Measurements from ENCODE around the gene HCN4.

HCN4 gene

DNA sequence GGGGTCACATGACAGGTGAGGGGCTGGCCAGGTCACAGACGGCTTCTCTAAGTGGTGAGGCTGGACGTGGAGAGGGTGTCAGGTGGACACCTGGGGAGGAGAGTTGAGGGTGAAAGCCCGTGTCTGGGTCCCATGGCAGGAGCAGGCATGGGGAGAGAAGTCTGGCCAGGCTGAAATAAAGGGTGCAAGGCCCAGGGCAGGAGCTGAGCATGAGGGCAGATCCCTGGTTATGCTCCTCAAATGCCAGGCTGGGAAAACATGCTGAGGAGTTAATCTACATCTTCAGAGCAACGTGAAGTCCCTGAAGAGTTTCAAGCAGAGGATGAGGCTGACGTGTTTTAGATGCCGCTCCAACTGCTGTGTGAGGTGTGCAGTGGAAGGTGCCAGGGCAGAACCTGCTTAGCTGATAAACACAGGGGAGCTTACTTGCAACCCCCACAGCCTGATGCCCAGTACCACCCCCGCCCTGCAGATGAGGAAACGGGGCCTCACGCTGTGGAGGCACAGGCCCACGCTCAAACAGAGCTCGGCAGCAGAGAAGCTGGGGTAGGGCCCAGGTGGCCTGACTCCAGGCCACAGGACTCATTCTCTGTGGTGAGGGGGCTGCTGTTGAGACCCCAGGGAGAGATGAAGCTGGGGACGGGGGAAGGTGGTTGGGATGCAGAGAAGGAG is 40.5 kb downstream of the HCN4 start:
- H3K27me3 Mint-ChIP-seq = no peaks in the 10 kb centered on the region
- no peak overlapping the region for H3K4me3 Mint-ChIP-seq
- H3K4me1 Mint-ChIP-seq = no peaks in the 10 kb centered on the region
- no peaks in the 10 kb centered on the region for H3K9me3 Mint-ChIP-seq
- H3K27ac Mint-ChIP-seq = no peak overlapping the region
- H3K36me3 Mint-ChIP-seq = no peaks in the 10 kb centered on the region

DNA sequence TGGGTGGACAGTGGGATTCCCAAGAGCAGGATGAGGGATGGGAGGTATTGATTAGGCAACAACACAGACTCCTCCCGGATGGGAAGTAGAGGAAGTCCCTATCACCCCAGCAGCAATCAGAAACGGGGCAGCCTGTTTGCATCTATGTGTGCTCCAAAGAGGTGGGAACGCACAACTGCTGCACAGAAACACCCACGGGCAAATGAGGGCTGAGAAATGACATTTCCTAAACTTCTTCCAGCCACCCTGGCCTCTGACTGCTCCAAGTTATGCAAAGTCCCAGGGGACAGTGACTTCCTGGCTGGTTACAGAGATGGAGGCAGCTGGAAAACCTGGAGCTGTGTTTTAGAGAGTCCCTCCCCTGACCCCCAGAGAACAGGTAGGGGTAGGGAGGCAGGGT is 42.6 kb downstream of the HCN4 start:
- Mint-ChIP-seq H3K27me3 (no peaks in the 10 kb centered on the region), H3K36me3 (no peaks in the 10 kb centered on the region)

DNA sequence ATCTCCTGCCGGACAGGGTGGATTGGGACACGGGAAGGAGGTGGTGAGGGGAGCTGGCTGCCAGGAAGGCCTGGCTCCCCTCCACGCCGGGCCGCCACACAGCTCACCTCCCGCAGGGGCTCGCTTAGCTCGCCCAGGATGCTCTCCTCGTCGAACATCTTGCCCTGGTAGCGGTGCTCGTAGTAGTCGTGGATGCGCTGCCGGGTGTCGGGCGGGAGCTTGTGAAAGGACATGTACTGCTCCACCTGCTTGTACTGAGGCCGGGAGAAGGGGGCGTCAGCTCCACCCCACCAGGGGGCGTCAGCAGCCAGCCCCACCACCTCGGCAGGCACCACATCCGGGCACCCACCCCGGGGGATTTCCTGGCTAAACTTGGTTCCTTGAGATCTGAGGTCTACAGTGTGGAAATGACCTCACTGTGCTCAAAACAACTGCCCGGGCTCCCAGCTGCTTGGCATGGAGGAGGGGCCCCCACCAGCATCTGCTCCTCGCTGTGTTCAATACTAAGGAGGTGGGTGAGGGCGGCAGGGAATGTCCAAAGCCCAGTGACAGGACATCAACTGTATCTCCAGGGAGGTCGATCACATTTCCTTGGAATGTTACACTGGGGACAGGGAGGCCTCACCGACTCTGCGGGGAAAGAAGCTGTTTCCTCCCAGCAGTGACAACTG is 43.4 kb downstream of the HCN4 start:
- Mint-ChIP-seq H3K4me1 (no peaks in the 10 kb centered on the region), H3K4me3 (no peak overlapping the region), H3K27me3 (no peaks in the 10 kb centered on the region), H3K36me3 (no peaks in the 10 kb centered on the region), H3K9me3 (no peaks in the 10 kb centered on the region), H3K27ac (no peak overlapping the region)

More for the DNA sequence above, 42.6 kb downstream of the HCN4 start:
- H3K9me3 Mint-ChIP-seq = no peaks in the 10 kb centered on the region
- no peaks in the 10 kb centered on the region for H3K4me1 Mint-ChIP-seq
- no peak overlapping the region for H3K27ac Mint-ChIP-seq
- H3K4me3 Mint-ChIP-seq = no peak overlapping the region

DNA sequence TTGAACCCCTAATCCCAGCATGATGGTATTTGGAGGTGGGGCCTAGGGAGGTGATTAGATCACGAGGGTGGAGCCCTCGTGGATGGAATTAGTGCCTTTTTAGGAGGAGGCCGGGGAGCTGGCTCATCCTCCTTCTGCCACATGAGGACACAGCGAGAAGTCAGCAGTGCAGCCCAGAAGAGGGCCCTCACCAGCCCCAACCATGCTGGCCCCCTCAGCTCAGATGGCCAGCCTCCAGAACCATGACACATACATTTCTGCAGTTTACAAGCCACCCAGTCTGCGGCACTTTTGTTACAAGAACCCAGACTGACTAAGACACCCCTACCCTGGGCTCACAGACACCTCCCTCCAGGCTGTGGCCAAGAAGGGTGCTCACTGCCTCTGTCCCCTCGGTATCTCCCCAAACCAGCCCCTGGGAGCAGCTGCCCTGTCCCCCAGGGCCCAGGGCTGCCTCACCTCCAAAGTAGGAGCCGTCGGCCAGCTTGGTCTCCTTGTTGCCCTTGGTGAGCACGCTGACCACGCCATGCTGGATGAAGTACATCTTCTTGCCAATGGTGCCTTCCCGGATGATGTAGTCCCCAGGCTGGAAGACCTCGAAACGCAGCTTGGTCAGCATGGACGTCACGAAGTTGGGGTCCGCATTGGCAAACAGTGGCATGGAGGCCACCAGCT is 44.1 kb downstream of the HCN4 start:
- H3K27ac Mint-ChIP-seq = no peak overlapping the region
- no peaks in the 10 kb centered on the region for H3K4me1 Mint-ChIP-seq
- no peak overlapping the region for H3K4me3 Mint-ChIP-seq
- no peaks in the 10 kb centered on the region for H3K27me3 Mint-ChIP-seq
- H3K9me3 Mint-ChIP-seq = no peaks in the 10 kb centered on the region
- H3K36me3 Mint-ChIP-seq = no peaks in the 10 kb centered on the region

DNA sequence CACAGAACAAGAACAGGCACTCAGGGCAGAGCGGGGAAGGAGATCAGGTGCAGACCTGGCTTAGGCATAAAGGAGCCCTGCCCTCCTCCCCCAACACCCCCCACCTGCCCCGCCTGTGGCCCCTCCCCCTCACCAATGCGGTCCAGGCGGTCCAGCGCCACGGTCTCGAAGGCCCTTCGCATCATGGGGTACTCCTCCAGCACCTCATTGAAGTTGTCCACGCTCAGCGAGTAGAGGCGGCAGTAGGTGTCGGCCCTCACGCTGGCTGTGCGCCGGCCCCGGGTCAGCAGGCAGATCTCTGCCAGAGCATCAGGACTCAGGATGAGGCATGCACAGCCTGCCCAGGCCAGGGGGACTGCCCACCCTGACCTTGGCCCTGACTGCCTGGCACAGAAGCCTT is 44.8 kb downstream of the HCN4 start:
- H3K9me3 Mint-ChIP-seq = no peaks in the 10 kb centered on the region
- no peaks in the 10 kb centered on the region for H3K4me1 Mint-ChIP-seq
- H3K36me3 Mint-ChIP-seq = no peaks in the 10 kb centered on the region
- H3K27me3 Mint-ChIP-seq = peaks cover 4% of the 10 kb centered on the region
- H3K27ac Mint-ChIP-seq = no peak overlapping the region
- H3K4me3 Mint-ChIP-seq = no peak overlapping the region

DNA sequence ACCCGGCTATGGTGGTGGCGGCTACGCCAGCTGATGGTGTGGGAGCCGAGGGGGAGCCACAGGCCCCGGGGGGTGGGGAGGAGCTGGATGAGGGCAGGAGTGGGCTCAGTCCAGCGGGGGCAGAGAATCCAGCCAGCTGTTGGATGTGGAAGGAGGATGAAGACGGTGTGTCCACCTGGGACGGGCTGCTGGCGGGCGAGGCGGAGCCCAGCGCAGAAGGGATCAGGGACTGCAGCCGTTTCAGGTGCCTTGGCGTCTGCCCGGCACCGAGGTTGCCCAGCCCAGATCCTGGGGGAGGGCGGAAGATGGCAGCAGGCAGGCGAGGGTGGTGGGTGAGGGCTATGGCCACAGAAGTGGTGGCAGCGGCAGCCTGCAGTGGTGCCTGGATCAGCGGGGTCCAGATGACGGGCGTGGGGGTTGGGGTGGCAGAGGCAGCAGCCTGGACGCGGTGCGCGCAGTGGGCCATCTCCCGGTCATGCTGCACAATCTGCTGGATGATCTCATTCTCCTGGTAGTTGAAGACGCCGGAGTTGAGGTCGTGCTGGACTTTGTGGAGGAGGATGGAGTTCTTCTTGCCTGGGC is 45.3 kb downstream of the HCN4 start:
- Mint-ChIP-seq H3K27ac (no peak overlapping the region), H3K4me3 (no peak overlapping the region), H3K36me3 (no peaks in the 10 kb centered on the region), H3K9me3 (no peaks in the 10 kb centered on the region), H3K27me3 (peaks cover 4% of the 10 kb centered on the region), H3K4me1 (no peaks in the 10 kb centered on the region)

DNA sequence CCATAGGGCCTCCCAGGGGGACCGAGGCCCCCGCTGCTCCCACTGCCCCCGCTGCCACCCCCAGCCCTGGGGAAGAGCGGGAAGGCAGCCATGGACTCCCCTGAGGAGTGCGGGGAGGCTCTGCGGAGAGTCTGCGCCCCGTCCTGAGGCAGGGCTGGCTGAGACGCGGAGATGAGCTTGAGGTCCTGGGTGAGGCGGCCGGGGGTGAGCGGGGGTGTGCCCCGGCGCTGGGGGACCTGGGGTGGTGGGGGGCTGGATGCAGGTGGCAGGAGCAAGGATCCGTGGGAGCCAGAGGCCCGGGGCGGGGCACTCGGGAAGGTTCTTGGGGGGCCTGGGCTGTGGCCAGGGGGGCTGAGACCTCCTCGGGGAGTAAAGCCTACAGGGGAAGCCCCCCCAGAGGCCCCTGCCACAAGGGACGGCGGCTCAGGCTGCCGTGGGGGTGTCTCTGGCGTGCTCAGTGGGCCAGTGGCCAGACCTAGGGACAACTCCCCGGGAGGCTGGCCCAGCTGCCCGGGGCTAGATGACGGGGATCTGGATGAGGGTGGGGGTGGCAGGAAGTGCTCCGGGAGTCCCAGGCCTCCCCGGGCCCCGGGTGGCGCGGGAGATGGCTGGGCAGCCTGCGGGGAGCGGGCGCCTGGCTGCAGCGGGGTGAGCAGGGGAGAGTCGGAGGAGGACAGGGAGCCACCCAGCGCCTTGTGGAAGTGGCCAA is 45.9 kb downstream of the HCN4 start:
- Mint-ChIP-seq H3K27ac (no peak overlapping the region), H3K36me3 (no peaks in the 10 kb centered on the region), H3K4me1 (peaks cover under 1% of the 10 kb centered on the region), H3K27me3 (peaks cover 6% of the 10 kb centered on the region), H3K4me3 (no peak overlapping the region), H3K9me3 (no peaks in the 10 kb centered on the region)

DNA sequence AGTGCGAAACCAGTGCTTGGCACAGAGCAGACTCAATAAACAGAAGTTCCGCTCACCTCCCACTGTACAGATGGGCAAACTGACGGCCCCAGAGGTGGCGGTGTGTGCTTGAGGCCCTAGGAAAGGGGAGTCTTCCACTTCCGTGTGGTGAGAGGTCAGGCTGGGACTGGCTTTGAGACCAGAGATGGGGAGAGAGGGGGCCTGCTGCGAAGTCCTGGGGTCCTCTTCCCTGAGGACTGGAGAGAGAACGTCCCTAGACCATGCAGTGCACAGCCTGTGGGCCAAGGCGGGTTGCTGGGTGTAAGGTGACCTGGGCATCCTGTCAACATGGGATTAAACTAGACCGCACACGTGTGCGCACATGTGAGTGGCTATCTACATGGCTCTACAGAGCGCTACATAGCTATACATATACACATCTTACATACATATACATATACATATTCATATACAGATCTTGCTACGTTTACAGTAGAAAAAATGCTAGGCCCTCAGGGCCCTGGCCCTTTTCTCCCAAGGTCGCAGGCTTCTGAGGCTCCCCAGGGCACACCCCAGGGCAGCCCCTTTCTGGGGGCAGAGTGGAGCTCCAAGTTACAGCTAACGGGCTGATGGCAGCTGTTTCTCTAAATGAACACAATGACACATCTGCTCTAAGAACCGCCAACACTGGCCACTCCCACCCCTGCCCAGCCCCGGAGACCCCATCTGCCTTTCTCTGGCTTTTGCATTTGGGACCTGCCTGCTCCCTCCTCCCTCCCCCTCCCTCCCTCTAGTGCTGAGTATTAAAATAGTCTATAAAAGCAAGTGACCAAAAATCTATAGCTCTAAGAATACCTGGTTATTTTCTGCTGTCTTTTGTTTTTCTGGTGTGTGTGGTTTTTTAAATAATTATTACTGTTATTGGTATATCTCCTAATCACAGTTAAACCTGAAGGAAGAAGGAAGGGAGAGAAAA is 47.0 kb downstream of the HCN4 start:
- no peak overlapping the region for H3K27ac Mint-ChIP-seq
- no peaks in the 10 kb centered on the region for H3K9me3 Mint-ChIP-seq
- H3K4me1 Mint-ChIP-seq = peaks cover 5% of the 10 kb centered on the region
- no peaks in the 10 kb centered on the region for H3K36me3 Mint-ChIP-seq
- no peak overlapping the region for H3K4me3 Mint-ChIP-seq
- peaks cover 10% of the 10 kb centered on the region for H3K27me3 Mint-ChIP-seq

DNA sequence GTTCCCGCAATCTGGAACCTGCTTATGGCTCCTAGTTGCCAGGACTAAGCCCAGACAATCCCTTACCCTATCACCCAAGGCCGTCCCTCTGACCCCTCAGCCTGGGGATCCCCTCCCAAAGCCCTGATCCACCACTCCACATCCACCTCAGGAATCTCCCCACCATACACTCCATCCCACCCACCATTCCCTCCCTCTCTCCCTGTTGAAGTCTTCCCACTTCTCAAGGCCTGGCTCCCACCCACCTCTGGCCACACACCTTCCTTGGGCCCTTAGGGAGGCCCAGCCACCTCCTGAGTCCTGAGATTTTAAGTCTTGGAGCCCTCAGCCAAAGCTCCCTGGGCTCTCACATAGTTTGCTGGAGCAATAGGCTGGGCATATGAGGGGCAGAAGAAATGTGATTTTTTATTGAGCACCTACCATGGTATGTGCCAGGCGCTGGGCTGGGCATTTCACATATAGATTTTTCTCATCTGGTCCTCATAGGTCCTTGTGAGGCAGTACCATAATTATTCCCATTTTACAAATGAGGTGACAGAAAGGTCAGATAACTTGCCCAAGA is 48.1 kb downstream of the HCN4 start:
- Mint-ChIP-seq H3K27ac (no peak overlapping the region), H3K9me3 (no peaks in the 10 kb centered on the region), H3K27me3 (peaks cover 10% of the 10 kb centered on the region), H3K4me3 (no peak overlapping the region), H3K4me1 (peaks cover 5% of the 10 kb centered on the region), H3K36me3 (no peaks in the 10 kb centered on the region)

DNA sequence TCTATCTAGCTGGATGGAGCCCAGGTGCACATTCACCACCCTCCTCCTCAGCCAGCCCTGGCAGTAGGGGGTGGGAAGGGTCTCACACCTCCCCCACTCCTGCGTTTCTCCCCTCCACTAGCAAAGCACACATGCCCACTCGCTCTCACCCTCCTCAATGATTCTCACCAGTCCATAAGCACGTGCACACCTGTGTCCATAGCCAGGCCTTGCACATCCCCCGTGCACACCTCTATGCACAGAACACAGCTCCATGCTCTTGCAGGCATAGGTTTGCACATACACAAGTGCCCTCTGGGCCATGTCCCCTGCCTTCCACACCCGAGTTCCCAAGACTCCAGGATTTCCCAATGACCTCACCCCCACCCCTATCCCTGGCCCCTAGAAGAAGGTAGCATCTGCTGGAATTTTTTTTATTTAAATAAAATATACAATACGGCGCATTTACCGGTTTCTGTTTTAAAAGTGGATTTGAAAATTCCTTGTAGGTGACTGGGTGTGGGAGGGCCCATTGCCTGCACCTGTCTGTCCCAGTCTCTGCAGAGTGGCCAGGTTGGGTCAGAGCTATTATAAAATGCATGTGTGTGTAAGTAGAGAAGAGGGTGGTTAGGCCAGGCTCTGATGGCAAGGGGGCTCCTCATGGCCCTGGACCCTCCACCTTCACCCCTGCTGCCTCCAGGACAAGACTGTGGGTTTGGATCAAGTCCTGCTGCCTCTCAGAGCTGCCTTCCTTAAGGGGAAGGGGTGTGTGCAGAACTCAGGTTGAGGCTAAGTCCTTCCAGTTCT is 49.1 kb downstream of the HCN4 start:
- Mint-ChIP-seq H3K27me3 (peaks cover 10% of the 10 kb centered on the region), H3K4me3 (no peak overlapping the region), H3K36me3 (no peaks in the 10 kb centered on the region), H3K9me3 (no peaks in the 10 kb centered on the region), H3K4me1 (peaks cover 5% of the 10 kb centered on the region), H3K27ac (no peak overlapping the region)

DNA sequence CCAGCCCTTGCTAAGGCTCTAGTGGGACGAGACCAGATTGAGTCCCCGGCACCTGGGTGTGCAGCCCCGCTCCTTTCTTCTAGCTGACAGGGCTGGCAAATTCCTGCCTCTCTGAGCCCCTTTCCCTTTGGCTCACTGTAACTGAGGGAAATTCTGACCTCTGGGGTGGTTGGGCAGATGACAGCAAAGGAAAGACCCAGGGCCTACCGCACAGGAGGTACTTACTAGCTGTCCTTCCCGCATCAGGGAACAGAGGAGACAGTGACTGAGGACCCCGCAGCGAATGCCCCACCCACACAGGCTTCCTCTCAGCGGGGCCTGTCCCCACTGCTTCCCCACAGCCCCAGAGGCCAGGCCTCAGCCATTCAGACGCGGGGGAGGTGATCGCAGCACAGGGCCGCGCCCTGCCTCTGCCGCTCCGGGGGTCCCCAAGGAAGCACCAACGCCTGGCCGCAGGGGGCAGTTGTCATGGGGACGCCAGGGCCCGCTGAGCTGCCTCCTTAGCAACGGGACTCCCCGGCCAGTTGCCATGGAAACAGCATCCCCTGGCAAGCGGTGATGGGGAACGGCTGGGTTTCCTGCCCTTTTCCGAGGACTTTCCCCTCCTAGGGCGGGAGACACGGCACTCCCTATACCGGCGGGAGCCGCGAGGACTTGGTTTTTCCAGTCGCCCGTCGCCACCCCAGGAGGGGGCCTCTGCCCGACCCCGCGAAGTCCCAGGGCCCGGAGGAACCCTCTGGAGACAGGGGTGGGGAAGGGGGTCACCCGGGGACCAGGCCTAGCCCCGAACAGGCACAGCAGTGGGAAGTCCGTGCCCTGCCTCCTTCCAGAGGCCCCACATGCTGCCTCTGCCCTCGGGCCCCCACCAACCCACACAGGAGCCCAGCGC is 50.1 kb downstream of the HCN4 start:
- H3K36me3 Mint-ChIP-seq = no peaks in the 10 kb centered on the region
- peaks cover 5% of the 10 kb centered on the region for H3K4me1 Mint-ChIP-seq
- peaks cover 10% of the 10 kb centered on the region for H3K27me3 Mint-ChIP-seq
- H3K27ac Mint-ChIP-seq = no peak overlapping the region
- H3K9me3 Mint-ChIP-seq = no peaks in the 10 kb centered on the region
- H3K4me3 Mint-ChIP-seq = no peak overlapping the region

DNA sequence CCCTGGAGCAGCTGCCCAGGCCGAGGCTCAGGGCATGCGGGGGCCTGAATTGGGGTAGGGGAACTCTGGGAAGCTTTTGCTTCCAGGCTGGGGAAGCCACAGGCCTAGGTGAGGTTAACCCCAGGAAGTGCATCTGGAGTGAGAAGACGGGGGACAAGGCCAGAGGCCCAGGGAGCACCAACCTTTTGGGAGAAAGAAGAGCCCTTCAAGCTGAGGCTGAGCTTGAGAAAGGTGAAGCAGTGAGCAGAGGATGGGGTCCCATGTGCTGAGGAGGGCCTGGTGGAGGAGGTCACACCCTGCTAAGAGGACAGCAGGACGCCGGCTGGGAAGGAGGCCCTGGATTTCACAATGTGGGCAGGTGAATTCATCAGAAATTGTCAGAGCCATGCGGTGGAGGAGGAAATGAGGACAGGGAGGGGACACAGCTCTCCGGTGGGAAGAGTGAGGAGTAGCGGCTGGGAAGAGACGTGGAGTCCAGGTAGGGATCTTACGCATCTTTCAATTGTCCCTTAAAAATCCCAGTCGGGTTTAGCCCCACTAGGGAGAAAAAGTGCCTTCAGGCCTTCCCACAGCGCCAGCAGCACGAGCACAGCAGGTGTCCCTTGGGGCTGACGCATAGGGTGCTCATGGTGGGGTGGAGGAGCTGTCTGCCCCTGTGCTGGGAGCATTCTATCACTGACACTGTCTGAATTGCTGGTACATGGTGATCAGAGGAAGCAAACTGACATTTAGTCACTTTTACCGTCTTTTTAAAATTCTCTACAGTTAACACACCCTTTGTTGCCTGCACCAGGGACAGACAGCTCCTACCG is 50.9 kb downstream of the HCN4 start:
- Mint-ChIP-seq H3K27ac (no peak overlapping the region), H3K4me3 (no peak overlapping the region), H3K36me3 (no peaks in the 10 kb centered on the region), H3K4me1 (peaks cover 5% of the 10 kb centered on the region), H3K27me3 (peaks cover 10% of the 10 kb centered on the region), H3K9me3 (no peaks in the 10 kb centered on the region)
